GM23248 (cell line): ENCODE data around the gene BCR.

ENCODE experiments used
- EZH2 ChIP-seq: fragments of 200-600 bp; sonication (generic); IDR thresholded peaks from 2 replicates; pipeline ENCODE4 v1.6.1; 2018; ENCODE audit warnings: antibody characterized with exemption, mild to moderate bottlenecking; ENCODE audit not compliant: insufficient read depth, poor library complexity, severe bottlenecking
- EZH2phosphoT487 ChIP-seq: fragments of 200-600 bp; sonication (generic); IDR thresholded peaks from 2 replicates; pipeline ENCODE4 v1.6.1; 2018; ENCODE audit warnings: antibody characterized with exemption, moderate library complexity, mild to moderate bottlenecking, low read depth; ENCODE audit not compliant: insufficient read depth

DNA sequence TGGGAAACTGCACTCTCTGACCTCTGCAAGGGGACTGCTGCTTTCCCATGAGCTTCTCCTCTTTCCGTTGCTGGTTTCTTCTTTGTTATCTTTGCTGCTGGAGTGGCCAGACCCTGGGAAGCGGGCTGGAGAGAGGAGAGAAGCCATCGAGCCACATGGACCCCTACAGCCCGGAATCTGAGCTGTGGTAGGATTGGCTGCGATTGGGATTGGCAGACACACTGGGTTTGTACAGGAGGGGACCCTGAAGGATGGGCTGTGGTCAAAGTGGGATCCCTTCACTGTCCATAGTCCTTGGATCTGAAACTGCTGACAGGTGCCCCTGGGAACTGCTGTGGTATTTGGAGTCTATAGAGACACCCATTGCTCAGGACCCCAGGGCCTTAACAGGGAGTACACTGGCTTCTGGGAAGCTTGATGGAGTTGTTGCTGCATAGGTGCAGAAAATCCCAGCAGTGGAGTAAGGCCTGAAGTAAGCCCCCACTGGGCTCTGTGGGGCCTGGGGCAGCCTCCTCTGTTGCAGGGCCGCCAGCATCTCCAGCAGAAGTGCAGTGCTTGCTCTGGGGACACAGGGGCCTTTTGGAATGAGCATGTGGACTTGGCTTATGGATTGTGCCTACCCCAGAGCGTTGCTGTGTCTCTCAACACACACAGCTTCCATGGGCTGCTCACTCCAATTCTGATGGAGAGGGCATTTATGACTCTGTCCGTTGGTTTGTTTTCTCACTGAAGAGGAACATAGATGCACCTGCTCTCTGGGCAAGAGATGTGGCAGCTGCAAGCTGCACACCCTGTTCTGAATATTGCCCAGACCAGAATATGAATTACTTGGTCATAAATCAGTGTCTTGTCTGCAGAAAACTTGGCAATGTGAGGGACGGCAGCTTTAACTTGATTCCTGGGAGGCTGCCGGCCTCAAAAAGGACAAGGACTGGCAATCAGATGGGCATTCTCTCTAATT lies 32.0 kb downstream of the BCR start:
- TF ChIP-seq EZH2 (no peak), EZH2phosphoT487 (no peak)
